PC-3 (cell line): ENCODE results near the gene OVOL2. TPM values are rescaled to one million over a fixed set of nuclear protein-coding genes. Genes with fewer than 3 reads are reported as not detected.

Source experiments
- ATAC-seq: fragments of 200-7000 bp; cut with Tn5 transposase; 2 replicates; pipeline ENCODE4 v1.9.1; 2020; ENCODE audit warnings: mild to moderate bottlenecking, moderate library complexity
- BruUV-seq: library from RNA; stranded (reverse); fragments of 400-500 nt; replicated peaks from 2 replicates; lab custom pipeline; 2021; lab: Mats Ljungman, UMichigan
- CTCF ChIA-PET: fragments of 300-600 bp; sonication (Branson Sonifier 250); formaldehyde crosslinking; loops from one replicate; lab custom pipeline; 2022; ENCODE audit warnings: antibody characterized with exemption; lab: Charles Lee
- POLR2A ChIA-PET: fragments of 300-600 bp; sonication (Branson Sonifier 250); formaldehyde crosslinking; loops from one replicate; lab custom pipeline; 2022; ENCODE audit warnings: antibody characterized with exemption; ENCODE audit not compliant: unreplicated experiment; lab: Charles Lee
- DNase-seq: peaks from one replicate; pipeline ENCODE4 v3.0.0-alpha.2; 2015
- H2AFZ ChIP-seq: fragments of 300-600 bp; sonication (generic); 2 replicates; pipeline ENCODE4 v1.6.0; 2016; ENCODE audit warnings: antibody characterized with exemption, low read length
- H3F3A ChIP-seq: fragments of 300-600 bp; sonication (generic); one replicate; pipeline ENCODE4 v1.6.0; 2017; ENCODE audit warnings: antibody characterized with exemption, low read length, control low read depth, mild to moderate bottlenecking; ENCODE audit not compliant: unreplicated experiment
- H3K27ac ChIP-seq: fragments of 300-600 bp; sonication (generic); 2 replicates; pipeline ENCODE4 v1.5.1; 2016; ENCODE audit warnings: mild to moderate bottlenecking, low read length
- H3K27me3 ChIP-seq: fragments of 300-600 bp; sonication (generic); 2 replicates; pipeline ENCODE4 v1.6.1; 2016; ENCODE audit warnings: low read length, mixed read lengths
- H3K36me3 ChIP-seq: fragments of 300-600 bp; sonication (generic); 2 replicates; pipeline ENCODE4 v1.6.1; 2016; ENCODE audit warnings: low read depth, mixed run types, low read length, mixed read lengths
- H3K4me1 ChIP-seq: fragments of 300-600 bp; sonication (generic); 2 replicates; pipeline ENCODE4 v1.5.1; 2016; ENCODE audit warnings: low read length; ENCODE audit not compliant: insufficient read depth
- H3K4me2 ChIP-seq: fragments of 300-600 bp; sonication (generic); 2 replicates; pipeline ENCODE4 v1.6.0; 2016; ENCODE audit warnings: low read length
- H3K4me3 ChIP-seq: fragments of 300-600 bp; sonication (generic); 2 replicates; pipeline ENCODE4 v1.5.1; 2016; ENCODE audit warnings: mild to moderate bottlenecking, low read length, mixed read lengths
- H3K79me2 ChIP-seq: fragments of 300-600 bp; sonication (generic); 2 replicates; pipeline ENCODE4 v1.6.1; 2017; ENCODE audit warnings: low read length, mixed read lengths
- H3K9ac ChIP-seq: fragments of 300-600 bp; sonication (generic); 2 replicates; pipeline ENCODE4 v1.6.0; 2016; ENCODE audit warnings: mild to moderate bottlenecking, low read length
- H3K9me2 ChIP-seq: fragments of 300-600 bp; sonication (generic); replicated peaks from 2 replicates; pipeline ENCODE4 v1.6.1; 2016; ENCODE audit warnings: mixed run types, low read length, mixed read lengths
- H3K9me3 ChIP-seq: fragments of 300-600 bp; sonication (generic); 2 replicates; pipeline ENCODE4 v1.6.1; 2016; ENCODE audit warnings: low read length, mixed read lengths
- H4K20me1 ChIP-seq: fragments of 300-600 bp; sonication (generic); 2 replicates; pipeline ENCODE4 v1.6.1; 2016; ENCODE audit warnings: low read length, mixed read lengths
- EZH2 ChIP-seq: fragments of 300-600 bp; sonication (generic); IDR thresholded peaks from one replicate; pipeline ENCODE4 v1.6.1; 2017; ENCODE audit warnings: antibody characterized with exemption, mild to moderate bottlenecking, low read length; ENCODE audit not compliant: unreplicated experiment
- EZH2phosphoT487 ChIP-seq: fragments of 300-600 bp; sonication (generic); IDR thresholded peaks from 2 replicates; pipeline ENCODE4 v1.6.1; 2018; ENCODE audit warnings: mild to moderate bottlenecking, antibody characterized with exemption, low read length, borderline replicate concordance
- intact Hi-C: fragments of 100-400 bp; cut with micrococcal nuclease; formaldehyde crosslinking; loops from 2 replicates; pipeline ENCODE4 v1.9.0; 2023
- total RNA-seq: library from RNA; depleted of rRNA; stranded (reverse); fragments of >200 nt; gene quantifications from 2 replicates; pipeline ENCODE4 v1.2.3, GENCODE V29; 2014
- TF ChIP-seq, protein P1 (sequence below): fragments of 300-600 bp; sonication (generic); conservative IDR thresholded peaks from 2 replicates; pipeline ENCODE4 v1.5.1; 2017; ENCODE audit warnings: antibody characterized with exemption, low read depth, mild to moderate bottlenecking, low read length

The OVOL2 gene
- total RNA-seq, 1 experiment from 2014 or later, result 23.1 TPM

DNA sequence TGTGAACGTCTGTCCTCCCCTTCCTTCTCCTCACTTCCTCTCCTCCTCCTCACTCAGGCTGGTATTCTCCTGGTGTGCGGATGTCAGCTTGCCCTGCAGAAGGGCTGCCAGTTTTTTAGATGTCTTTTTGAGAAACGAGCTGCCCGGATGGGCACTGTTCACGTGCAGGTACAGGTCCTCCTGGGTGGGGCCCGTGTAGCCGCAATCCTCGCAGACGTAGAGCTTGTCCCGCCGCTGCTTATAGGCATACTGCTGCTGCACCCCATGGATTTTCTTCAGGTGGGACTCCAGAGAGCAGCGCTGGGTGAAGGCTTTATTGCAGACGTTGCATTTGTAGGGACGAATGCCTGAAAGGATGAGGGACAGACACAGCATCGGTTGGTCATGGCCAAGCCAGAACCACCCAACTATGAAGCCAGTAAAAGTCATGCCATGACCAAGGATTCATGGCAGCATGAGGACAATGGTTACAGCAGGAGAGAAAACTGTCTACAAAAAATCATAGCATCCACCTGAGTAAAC is 33.0 kb downstream of the OVOL2 start:
- Histone ChIP-seq H3K4me2 (no peak overlapping the region), H3F3A (no peaks in the 10 kb centered on the region), H3K27ac (no peak overlapping the region), H3K4me3 (no peak overlapping the region), H3K9me2 (no peaks in the 10 kb centered on the region), H2AFZ (no peak overlapping the region), H4K20me1 (no peaks in the 10 kb centered on the region), H3K79me2 (no peaks in the 10 kb centered on the region), H3K9ac (no peak overlapping the region), H3K4me1 (peaks cover 4% of the 10 kb centered on the region; the same call in 1 of the 2 replicates), H3K27me3 (no peaks in the 10 kb centered on the region), H3K9me3 (no peaks in the 10 kb centered on the region), H3K36me3 (peaks cover 23% of the 10 kb centered on the region)
- TF ChIP-seq, protein P1, sequence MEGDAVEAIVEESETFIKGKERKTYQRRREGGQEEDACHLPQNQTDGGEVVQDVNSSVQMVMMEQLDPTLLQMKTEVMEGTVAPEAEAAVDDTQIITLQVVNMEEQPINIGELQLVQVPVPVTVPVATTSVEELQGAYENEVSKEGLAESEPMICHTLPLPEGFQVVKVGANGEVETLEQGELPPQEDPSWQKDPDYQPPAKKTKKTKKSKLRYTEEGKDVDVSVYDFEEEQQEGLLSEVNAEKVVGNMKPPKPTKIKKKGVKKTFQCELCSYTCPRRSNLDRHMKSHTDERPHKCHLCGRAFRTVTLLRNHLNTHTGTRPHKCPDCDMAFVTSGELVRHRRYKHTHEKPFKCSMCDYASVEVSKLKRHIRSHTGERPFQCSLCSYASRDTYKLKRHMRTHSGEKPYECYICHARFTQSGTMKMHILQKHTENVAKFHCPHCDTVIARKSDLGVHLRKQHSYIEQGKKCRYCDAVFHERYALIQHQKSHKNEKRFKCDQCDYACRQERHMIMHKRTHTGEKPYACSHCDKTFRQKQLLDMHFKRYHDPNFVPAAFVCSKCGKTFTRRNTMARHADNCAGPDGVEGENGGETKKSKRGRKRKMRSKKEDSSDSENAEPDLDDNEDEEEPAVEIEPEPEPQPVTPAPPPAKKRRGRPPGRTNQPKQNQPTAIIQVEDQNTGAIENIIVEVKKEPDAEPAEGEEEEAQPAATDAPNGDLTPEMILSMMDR, result no peak
- TF ChIP-seq EZH2phosphoT487, result no peak
- no peak for TF ChIP-seq EZH2
- DNase-seq (no peak), ATAC-seq (no peak)
- ChIA-PET POLR2A (no interaction called here), CTCF (no interaction called here)
- no TSS peak for BruUV-seq
- intact Hi-C loops, result no loop called here

DNA sequence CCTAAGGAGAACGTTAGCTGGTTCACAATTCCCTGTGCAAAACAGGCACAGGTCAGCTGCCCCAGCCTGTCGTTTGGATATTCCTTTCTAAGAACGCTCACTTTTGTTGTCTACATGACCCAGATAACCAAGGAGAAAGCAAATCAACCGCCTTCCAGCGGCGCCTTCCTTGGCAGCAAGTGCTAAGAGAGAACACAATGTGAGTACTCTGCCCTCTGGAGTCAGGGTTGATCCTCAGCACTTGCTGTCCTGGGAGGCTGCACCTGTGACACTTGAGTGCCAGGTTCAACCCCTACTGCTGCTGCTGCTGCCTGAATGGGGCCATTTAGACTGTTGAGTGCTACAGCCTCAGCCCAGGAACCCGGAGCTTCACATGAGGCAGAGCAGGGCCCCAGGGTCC is 36.8 kb downstream of the OVOL2 start:
- no peaks in the 10 kb centered on the region for H3K4me1 ChIP-seq
- no peaks in the 10 kb centered on the region for H3K79me2 ChIP-seq
- no peak for DNase-seq
- TF ChIP-seq EZH2phosphoT487, result no peak
- TF ChIP-seq, protein P1, result no peak
- no peak for TF ChIP-seq EZH2
- H3K4me2 ChIP-seq, result no peak overlapping the region
- intact Hi-C loops, result no loop called here
- ChIA-PET CTCF (no interaction called here), POLR2A (no interaction called here)
- H3K4me3 ChIP-seq, result no peak overlapping the region
- no peaks in the 10 kb centered on the region for H3K27me3 ChIP-seq
- H3K9ac ChIP-seq, result no peak overlapping the region
- no peak for ATAC-seq
- H3K36me3 ChIP-seq, result peaks cover 19% of the 10 kb centered on the region
- H4K20me1 ChIP-seq, result no peaks in the 10 kb centered on the region
- no peak overlapping the region for H3K27ac ChIP-seq
- no peaks in the 10 kb centered on the region for H3F3A ChIP-seq
- no TSS peak for BruUV-seq
- no peaks in the 10 kb centered on the region for H3K9me3 ChIP-seq
- H3K9me2 ChIP-seq, result no peaks in the 10 kb centered on the region
- no peak overlapping the region for H2AFZ ChIP-seq

DNA sequence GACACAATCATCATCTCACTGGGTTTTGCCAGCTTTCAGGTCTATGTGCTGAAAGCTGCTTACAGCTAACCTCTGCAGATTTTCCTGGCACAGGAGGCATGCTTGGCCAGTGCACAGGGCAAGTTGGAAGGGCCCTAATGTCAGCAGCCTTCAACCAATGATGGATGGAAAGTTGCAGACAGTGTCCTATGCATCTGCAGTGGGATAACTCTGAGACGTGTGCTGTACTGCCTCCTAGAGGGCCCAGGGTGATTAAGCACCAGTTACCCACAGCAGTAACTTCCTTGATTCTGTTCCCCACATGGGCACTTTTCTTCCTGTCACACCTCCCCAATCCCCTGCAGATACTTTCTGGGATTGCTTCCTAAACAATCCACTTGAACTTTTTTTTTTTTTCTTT is 38.6 kb downstream of the OVOL2 start:
- H3K4me2 ChIP-seq, result no peak overlapping the region
- no peaks in the 10 kb centered on the region for H3F3A ChIP-seq
- no peaks in the 10 kb centered on the region for H3K4me1 ChIP-seq
- no peak overlapping the region for H2AFZ ChIP-seq
- intact Hi-C loops, result no loop called here
- H3K36me3 ChIP-seq, result peaks cover 19% of the 10 kb centered on the region
- H3K4me3 ChIP-seq, result no peak overlapping the region
- H3K9ac ChIP-seq, result no peak overlapping the region
- H4K20me1 ChIP-seq, result no peaks in the 10 kb centered on the region
- no TSS peak for BruUV-seq
- no peaks in the 10 kb centered on the region for H3K9me3 ChIP-seq
- DNase-seq, result peak; percentile 23
- no peak overlapping the region for H3K27ac ChIP-seq
- POLR2A ChIA-PET, result no interaction called here
- H3K27me3 ChIP-seq, result no peaks in the 10 kb centered on the region
- H3K79me2 ChIP-seq, result no peaks in the 10 kb centered on the region
- CTCF ChIA-PET, result no interaction called here
- no peaks in the 10 kb centered on the region for H3K9me2 ChIP-seq
- peak; percentile 61 for ATAC-seq
- TF ChIP-seq EZH2phosphoT487, result no peak
- TF ChIP-seq, protein P1, result peak; percentile 50
